GM23338 (cell line): Measurements from ENCODE around the gene RIIAD1. TPM values are rescaled to one million over a fixed set of nuclear protein-coding genes. Genes with fewer than 3 reads are reported as not detected.

Experiments used
- ATAC-seq: fragments of 200-7000 bp; cut with Tn5 transposase; 3 replicates; pipeline ENCODE4 v1.9.1; 2020
- DNase-seq: peaks from one replicate; pipeline ENCODE4 v3.0.0-alpha.2; 2015; ENCODE audit warnings: low spot score
- H2AFZ ChIP-seq: fragments of 200-600 bp; sonication (generic); 2 replicates; pipeline ENCODE4 v1.8.0; 2016; ENCODE audit warnings: antibody characterized with exemption, mild to moderate bottlenecking, moderate library complexity
- H3F3A ChIP-seq: fragments of 200-600 bp; sonication (generic); replicated peaks from 2 replicates; pipeline ENCODE4 v1.8.0; 2017; ENCODE audit warnings: antibody characterized with exemption, mixed run types, low read depth
- H3K27ac ChIP-seq: fragments of 200-600 bp; sonication (generic); 2 replicates; pipeline ENCODE4 v1.6.1; 2016; ENCODE audit warnings: low read depth
- H3K27me3 ChIP-seq: fragments of 200-600 bp; sonication (generic); 2 replicates; pipeline ENCODE4 v1.8.0; 2016; ENCODE audit warnings: mild to moderate bottlenecking, mixed run types, moderate library complexity; ENCODE audit not compliant: insufficient read depth
- H3K36me3 ChIP-seq: fragments of 200-600 bp; sonication (generic); 2 replicates; pipeline ENCODE4 v1.8.0; 2016; ENCODE audit warnings: mild to moderate bottlenecking; ENCODE audit not compliant: insufficient read depth
- H3K4me1 ChIP-seq: fragments of 200-600 bp; sonication (generic); 2 replicates; pipeline ENCODE4 v1.8.0; 2016; ENCODE audit warnings: mild to moderate bottlenecking, moderate library complexity; ENCODE audit not compliant: insufficient read depth
- H3K4me2 ChIP-seq: fragments of 200-600 bp; sonication (generic); 2 replicates; pipeline ENCODE4 v1.7.1; 2017; ENCODE audit warnings: mixed run types
- H3K4me3 ChIP-seq: fragments of 200-600 bp; sonication (generic); 2 replicates; pipeline ENCODE4 v1.6.1; 2016; ENCODE audit warnings: mixed run types
- H3K79me2 ChIP-seq: fragments of 200-600 bp; sonication (generic); replicated peaks from 2 replicates; pipeline ENCODE4 v1.8.0; 2017; ENCODE audit warnings: mild to moderate bottlenecking; ENCODE audit not compliant: insufficient read depth
- H3K9me2 ChIP-seq: fragments of 200-600 bp; sonication (generic); 2 replicates; pipeline ENCODE4 v1.8.0; 2017; ENCODE audit not compliant: insufficient read depth
- H4K20me1 ChIP-seq: fragments of 200-600 bp; sonication (generic); replicated peaks from 2 replicates; pipeline ENCODE4 v1.8.0; 2017; ENCODE audit warnings: mild to moderate bottlenecking; ENCODE audit not compliant: insufficient read depth
- H3K27ac Mint-ChIP-seq: 2 replicates; pipeline ENCODE4 v1.8.0; 2020; ENCODE audit warnings: inconsistent platforms, mild to moderate bottlenecking, moderate library complexity, mixed read lengths
- H3K27me3 Mint-ChIP-seq: 3 replicates; pipeline ENCODE4 v1.8.0; 2022; ENCODE audit warnings: low read depth, mild to moderate bottlenecking, moderate library complexity, mixed read lengths, inconsistent platforms; ENCODE audit not compliant: insufficient read depth, poor library complexity
- H3K36me3 Mint-ChIP-seq: 3 replicates; pipeline ENCODE4 v1.8.0; 2021; ENCODE audit warnings: low read depth, mild to moderate bottlenecking, inconsistent platforms, moderate library complexity, mixed read lengths
- H3K4me1 Mint-ChIP-seq: 3 replicates; pipeline ENCODE4 v1.8.0; 2020; ENCODE audit warnings: mild to moderate bottlenecking, inconsistent platforms, mixed read lengths
- H3K4me3 Mint-ChIP-seq: 3 replicates; pipeline ENCODE4 v1.8.0; 2021; ENCODE audit warnings: moderate library complexity, mild to moderate bottlenecking, inconsistent platforms, mixed read lengths
- H3K9me3 Mint-ChIP-seq: 3 replicates; pipeline ENCODE4 v1.8.0; 2020; ENCODE audit warnings: moderate library complexity, mild to moderate bottlenecking, inconsistent platforms, mixed read lengths
- CREB1 ChIP-seq: fragments of 250-450 bp; sonication (Bioruptor Pico); IDR thresholded peaks from 2 replicates; pipeline ENCODE4 v1.5.0; 2020; ENCODE audit warnings: low read depth, mild to moderate bottlenecking, moderate library complexity
- CTCF ChIP-seq, 2 experiments: fragments of 200-600 bp in 1 of 2; sonication (generic) in 1 of 2; conservative IDR thresholded peaks; 2 replicates each; pipeline versions ENCODE4 v1.5.1 to v1.6.1; 2016 to 2017; ENCODE audit warnings: antibody characterized with exemption in 2 of 2, low read depth in 2 of 2, mild to moderate bottlenecking in 2 of 2, moderate library complexity in 1 of 2
- ETS1 ChIP-seq: IDR thresholded peaks from 2 replicates; pipeline ENCODE4 v1.6.1; 2016; ENCODE audit warnings: antibody characterized with exemption
- EZH2 ChIP-seq: fragments of 200-600 bp; sonication (generic); IDR thresholded peaks from one replicate; pipeline ENCODE4 v1.8.0; 2017; ENCODE audit warnings: antibody characterized with exemption, mild to moderate bottlenecking, low read depth; ENCODE audit not compliant: unreplicated experiment
- EZH2phosphoT487 ChIP-seq: fragments of 200-600 bp; sonication (generic); IDR thresholded peaks from one replicate; pipeline ENCODE4 v1.8.1; 2018; ENCODE audit warnings: antibody characterized with exemption; ENCODE audit not compliant: unreplicated experiment
- JUNB ChIP-seq: IDR thresholded peaks from one replicate; pipeline ENCODE4 v1.6.1; 2016; ENCODE audit warnings: antibody characterized with exemption; ENCODE audit not compliant: unreplicated experiment
- NANOG ChIP-seq: IDR thresholded peaks from 2 replicates; pipeline ENCODE4 v1.6.1; 2016; ENCODE audit warnings: antibody characterized with exemption, borderline replicate concordance
- POLR2AphosphoS5 ChIP-seq: IDR thresholded peaks from 2 replicates; pipeline ENCODE4 v1.6.1; 2016; ENCODE audit warnings: antibody characterized with exemption, low read depth
- REST ChIP-seq: IDR thresholded peaks from one replicate; pipeline ENCODE4 v1.6.1; 2018; ENCODE audit warnings: antibody characterized with exemption; ENCODE audit not compliant: unreplicated experiment
- STAT1 ChIP-seq: IDR thresholded peaks from one replicate; pipeline ENCODE4 v1.6.1; 2016; ENCODE audit warnings: antibody characterized with exemption; ENCODE audit not compliant: unreplicated experiment
- ZNF114 ChIP-seq: fragments of 250-450 bp; sonication (Bioruptor Pico); IDR thresholded peaks from 2 replicates; pipeline ENCODE4 v1.5.0; 2020; ENCODE audit warnings: mild to moderate bottlenecking, moderate library complexity
- ZNF331 ChIP-seq: fragments of 250-450 bp; sonication (Bioruptor Pico); IDR thresholded peaks from 2 replicates; pipeline ENCODE4 v1.5.0; 2020; ENCODE audit warnings: low read depth, mild to moderate bottlenecking, moderate library complexity
- ZNF462 ChIP-seq: fragments of 250-450 bp; sonication (Bioruptor Pico); IDR thresholded peaks from 2 replicates; pipeline ENCODE4 v1.5.0; 2020; ENCODE audit warnings: mild to moderate bottlenecking, moderate library complexity
- polyA plus RNA-seq: library from polyadenylated mRNA; unstranded; fragments of >200 nt; fragmentation: Nextera tagmentation; extraction: Ambion mirVana; gene quantifications from 2 replicates; pipeline ENCODE4 v1.2.1, GENCODE V29; 2016
- total RNA-seq: library from RNA; depleted of rRNA; stranded (reverse); fragments of >200 nt; shearing (Covaris generic); gene quantifications from 2 replicates; pipeline ENCODE4 v1.2.3, GENCODE V29; 2014

The RIIAD1 gene
- total and polyA plus RNA-seq, 2 experiments from 2014 or later: not detected

- H3K9me3 Mint-ChIP-seq: no peaks in the 10 kb centered on the region
- Histone ChIP-seq H4K20me1 (no peaks in the 10 kb centered on the region), H3K4me1 (peaks cover 24% of the 10 kb centered on the region), H3K4me2 (peak overlapping the region; percentile 67; the same call in 1 of the 2 replicates), H3K4me3 (no peak overlapping the region), H3K27me3 (no peaks in the 10 kb centered on the region), H3K9me2 (no peaks in the 10 kb centered on the region), H3K36me3 (no peaks in the 10 kb centered on the region), H2AFZ (0 out of 2 replicates have a peak overlapping the region, but pooled peaks have one; percentile 91), H3K79me2 (no peaks in the 10 kb centered on the region), H3F3A (0 out of 2 replicates have a peak, but pooled peaks cover 3% of the 10 kb centered on the region), H3K27ac (no peak overlapping the region)
- no peaks in the 10 kb centered on the region for H3K36me3 Mint-ChIP-seq
- H3K27me3 Mint-ChIP-seq: peaks cover 9% of the 10 kb centered on the region
- DNase-seq (no peak), ATAC-seq (no peak)
- H3K27ac Mint-ChIP-seq: no peak overlapping the region
- no peak overlapping the region; the same call in 2 of the 3 replicates for H3K4me3 Mint-ChIP-seq
- TF ChIP-seq NANOG (no peak), EZH2 (no peak), ZNF462 (no peak), POLR2AphosphoS5 (no peak), ZNF114 (no peak), CTCF (conservative IDR thresholded peaks at IDR 0.05; ENCODE audit: low read depth in 2 of 2) (no peak), ETS1 (no peak), REST (no peak), EZH2phosphoT487 (no peak), STAT1 (no peak), CREB1 (CRISPR knock-in tag) (no peak), JUNB (no peak), ZNF331 (CRISPR knock-in tag) (no peak)
- H3K4me1 Mint-ChIP-seq: peaks cover 29% of the 10 kb centered on the region
These were observed 8.0 kb downstream of the RIIAD1 start for GRCh38 chr1:151729157-151729965.
